ENCODE results near the gene TRIM66.

Gene TRIM66

GRCh38 chr11:8610532-8611116 lies 71.8 kb downstream of the TRIM66 start:
- no peak for TF ChIP-seq CTCF (IDR thresholded peaks at IDR 0.05)
- no peak for TF ChIP-seq ZFX (IDR thresholded peaks at IDR 0.05; ENCODE audit: borderline replicate concordance)
- H3K27ac ChIP-seq = no peak overlapping the region

DNA sequence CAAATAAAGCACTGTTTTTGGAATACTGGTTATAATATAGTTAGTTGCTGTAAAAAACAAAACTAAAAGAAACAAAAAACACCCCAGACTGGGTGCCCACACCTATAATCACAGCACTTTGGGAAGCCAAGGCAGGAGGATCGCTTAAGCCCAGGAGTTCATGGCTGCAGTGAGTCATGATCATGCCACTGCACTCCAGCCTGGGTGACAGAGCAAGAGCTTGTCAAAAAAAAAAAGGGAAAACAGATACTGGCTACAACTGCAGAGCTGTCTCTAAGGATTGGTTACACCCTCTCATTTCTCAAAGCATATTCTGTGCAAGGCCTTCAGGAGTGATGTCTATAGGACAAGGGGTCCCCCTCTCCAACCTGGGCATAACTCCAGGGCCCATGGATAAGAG lies 73.8 kb downstream of the TRIM66 start:
- TF ChIP-seq ZFX (IDR thresholded peaks at IDR 0.05; ENCODE audit: borderline replicate concordance) = no peak
- no peak for TF ChIP-seq CTCF (IDR thresholded peaks at IDR 0.05)
- no peak overlapping the region for H3K27ac ChIP-seq

DNA sequence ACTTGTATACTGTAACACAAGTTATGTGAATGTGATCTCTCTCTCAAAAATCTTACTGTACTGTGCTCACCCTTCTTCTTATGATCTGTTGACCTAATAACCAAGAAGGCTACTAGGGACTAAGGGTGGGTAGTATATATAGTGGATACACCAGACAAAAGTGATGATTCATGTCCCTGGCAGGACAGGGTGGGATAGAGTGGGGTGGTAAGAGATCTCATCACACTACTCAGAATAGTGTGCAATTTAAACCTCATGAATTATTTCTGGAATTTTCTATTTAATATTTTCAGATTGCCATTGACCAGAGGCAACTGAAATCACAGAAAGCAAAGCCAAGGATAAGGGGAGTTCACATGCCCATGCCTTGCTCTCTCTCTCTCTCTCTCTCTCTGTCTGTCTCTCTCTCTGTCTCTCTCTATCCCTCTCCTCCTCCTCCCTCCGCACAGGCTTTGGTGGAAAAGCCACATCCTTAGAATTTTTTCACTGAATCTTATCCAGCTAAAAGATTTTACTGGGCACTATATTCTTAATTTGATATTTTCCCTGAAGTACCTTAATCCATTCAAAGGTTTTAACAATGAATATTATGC lies 76.4 kb downstream of the TRIM66 start:
- no peak overlapping the region for H3K27ac ChIP-seq
- TF ChIP-seq CTCF (IDR thresholded peaks at IDR 0.05) = no peak
- no peak for TF ChIP-seq ZFX (IDR thresholded peaks at IDR 0.05; ENCODE audit: borderline replicate concordance)

GRCh38 chr11:8604078-8604723 lies 78.3 kb downstream of the TRIM66 start:
- no peak overlapping the region for H3K27ac ChIP-seq
- no peak for TF ChIP-seq ZFX (IDR thresholded peaks at IDR 0.05; ENCODE audit: borderline replicate concordance)
- TF ChIP-seq CTCF (IDR thresholded peaks at IDR 0.05) = peak; percentile 86

DNA sequence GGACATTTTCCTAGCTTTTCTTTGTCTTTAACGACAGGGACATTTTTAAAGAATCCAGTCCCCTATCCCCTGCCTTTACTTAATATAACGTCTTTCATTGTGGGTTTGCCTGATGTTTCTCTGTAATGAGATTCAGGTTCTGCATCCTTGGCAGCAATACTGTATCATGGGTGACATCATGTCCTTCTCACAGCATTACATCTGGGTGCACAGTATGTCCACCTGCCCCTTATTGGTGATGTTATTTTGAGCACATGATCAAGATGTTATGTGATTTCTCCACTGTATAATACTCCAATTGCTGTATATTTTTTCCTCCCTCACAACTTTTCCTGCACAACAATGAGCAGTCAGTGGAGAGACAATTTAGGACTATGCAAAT lies 78.8 kb downstream of the TRIM66 start:
- TF ChIP-seq ZFX (IDR thresholded peaks at IDR 0.05; ENCODE audit: borderline replicate concordance) (no peak), CTCF (IDR thresholded peaks at IDR 0.05) (no peak)
- H3K27ac ChIP-seq = no peak overlapping the region

GRCh38 chr11:8601376-8602133 lies 80.9 kb downstream of the TRIM66 start:
- no peak for TF ChIP-seq ZFX (IDR thresholded peaks at IDR 0.05; ENCODE audit: borderline replicate concordance)
- TF ChIP-seq CTCF (IDR thresholded peaks at IDR 0.05) = no peak
- H3K27ac ChIP-seq = no peak overlapping the region

All from 22Rv1 (cell line).